Astrocyte of the cerebellum (primary cell): ENCODE results near the gene DNAJC21.

Experiments
- DNase-seq: peaks from one replicate; pipeline ENCODE4 v3.0.0-alpha.2; 2011; ENCODE audit warnings: low read depth
- H3K4me3 ChIP-seq: 2 replicates; pipeline ENCODE4 v1.5.1; 2011; ENCODE audit warnings: mild to moderate bottlenecking, low read depth, low read length, moderate library complexity
- in situ Hi-C: cut with HindIII; loops from 2 replicates; pipeline ENCODE4 v1.10.0; 2017; ENCODE audit warnings: low sequenced_read_pairs
- TF ChIP-seq, protein P1 (sequence below): IDR thresholded peaks from 2 replicates; pipeline ENCODE4 v1.5.1; 2012; ENCODE audit warnings: low read length, low read depth, moderate library complexity, mild to moderate bottlenecking; ENCODE audit errors: missing control alignments

DNAJC21 gene

DNA sequence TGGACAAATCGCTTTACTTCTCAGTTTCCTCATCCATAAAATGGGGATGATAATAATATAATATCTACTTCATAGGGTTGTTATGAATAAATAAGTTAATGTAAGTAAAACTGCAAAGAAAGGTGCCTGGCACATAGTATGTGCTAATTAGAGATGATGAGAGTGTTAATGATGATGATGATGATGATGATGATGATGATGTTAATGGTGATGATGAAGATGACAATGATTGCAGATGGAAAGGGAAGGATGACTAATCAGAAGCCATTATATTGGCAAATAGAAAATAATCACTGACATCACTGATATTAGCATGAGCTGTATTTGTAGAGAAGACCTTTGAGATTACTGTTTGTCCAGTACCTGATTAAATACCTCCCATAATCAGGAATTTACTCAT lies 34.6 kb upstream of the DNAJC21 start:
- in situ Hi-C loops, result loop anchor here (25.0 kb wide), 1 partner anchor 407 kb away; no protein-coding TSS in a partner anchor
- no peak overlapping the region for H3K4me3 ChIP-seq
- DNase-seq, result no peak
- TF ChIP-seq, protein P1, sequence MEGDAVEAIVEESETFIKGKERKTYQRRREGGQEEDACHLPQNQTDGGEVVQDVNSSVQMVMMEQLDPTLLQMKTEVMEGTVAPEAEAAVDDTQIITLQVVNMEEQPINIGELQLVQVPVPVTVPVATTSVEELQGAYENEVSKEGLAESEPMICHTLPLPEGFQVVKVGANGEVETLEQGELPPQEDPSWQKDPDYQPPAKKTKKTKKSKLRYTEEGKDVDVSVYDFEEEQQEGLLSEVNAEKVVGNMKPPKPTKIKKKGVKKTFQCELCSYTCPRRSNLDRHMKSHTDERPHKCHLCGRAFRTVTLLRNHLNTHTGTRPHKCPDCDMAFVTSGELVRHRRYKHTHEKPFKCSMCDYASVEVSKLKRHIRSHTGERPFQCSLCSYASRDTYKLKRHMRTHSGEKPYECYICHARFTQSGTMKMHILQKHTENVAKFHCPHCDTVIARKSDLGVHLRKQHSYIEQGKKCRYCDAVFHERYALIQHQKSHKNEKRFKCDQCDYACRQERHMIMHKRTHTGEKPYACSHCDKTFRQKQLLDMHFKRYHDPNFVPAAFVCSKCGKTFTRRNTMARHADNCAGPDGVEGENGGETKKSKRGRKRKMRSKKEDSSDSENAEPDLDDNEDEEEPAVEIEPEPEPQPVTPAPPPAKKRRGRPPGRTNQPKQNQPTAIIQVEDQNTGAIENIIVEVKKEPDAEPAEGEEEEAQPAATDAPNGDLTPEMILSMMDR, result no peak

DNA sequence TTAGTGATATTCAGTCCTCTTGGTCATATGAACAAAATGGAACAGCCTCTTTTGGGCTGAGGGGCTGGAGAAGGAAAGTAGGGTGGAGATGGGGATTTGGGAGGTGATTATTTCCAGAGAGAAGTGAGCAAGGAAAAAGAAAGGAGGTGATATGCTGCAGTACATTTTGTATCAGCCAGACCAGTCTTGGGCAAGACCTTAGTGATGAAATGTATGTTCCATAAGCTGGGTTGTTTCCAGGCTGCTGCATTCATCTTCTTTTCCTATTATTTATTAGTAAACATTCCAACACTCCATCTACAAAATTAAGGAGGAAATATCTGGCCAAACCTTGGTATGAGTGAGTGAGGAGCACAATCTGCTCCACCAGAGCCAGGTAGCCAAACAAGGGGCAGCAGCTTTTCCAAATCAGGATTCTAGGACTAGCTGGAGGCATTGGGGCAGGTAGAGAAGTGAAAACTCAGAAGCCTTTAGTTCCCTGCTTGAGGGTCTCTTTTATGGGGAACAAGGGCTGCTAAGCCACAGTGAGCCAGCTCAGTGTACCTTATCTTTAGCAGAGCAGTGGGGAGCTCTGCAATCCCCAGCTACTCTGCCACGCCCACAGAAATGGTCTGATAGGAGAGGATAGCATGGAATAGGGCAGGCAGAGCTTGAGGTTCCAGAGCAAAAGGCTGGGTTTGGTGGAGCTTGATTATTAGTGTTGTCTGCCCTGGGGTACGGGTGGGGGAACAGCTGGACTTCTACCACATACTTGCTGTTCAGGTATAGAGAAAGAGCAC lies 33.5 kb upstream of the DNAJC21 start:
- in situ Hi-C loops, result loop anchor here (25.0 kb wide), 1 partner anchor 409 kb away; no protein-coding TSS in a partner anchor
- DNase-seq, result no peak
- TF ChIP-seq, protein P1, result no peak
- no peak overlapping the region for H3K4me3 ChIP-seq

DNA sequence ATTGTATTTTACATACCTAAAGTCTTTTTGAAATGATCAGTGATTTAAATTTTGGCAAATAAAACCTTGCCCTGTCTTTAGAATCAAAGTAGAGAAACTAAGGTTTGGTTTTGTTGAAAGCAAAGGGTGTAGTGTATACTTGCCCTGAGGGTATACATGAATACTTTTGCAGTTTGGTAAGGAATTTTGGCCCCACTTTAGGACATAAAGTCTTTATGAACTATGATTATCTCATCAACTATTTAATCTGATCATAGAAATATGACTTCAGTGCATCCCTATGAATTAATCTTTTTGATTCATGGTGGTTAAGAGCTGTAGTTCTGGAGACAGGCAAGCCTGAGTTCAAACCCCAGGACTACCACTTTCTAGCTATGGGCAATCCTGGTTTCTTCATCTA lies 31.7 kb upstream of the DNAJC21 start:
- in situ Hi-C loops, result loop anchor here (25.0 kb wide), 1 partner anchor 410 kb away; no protein-coding TSS in a partner anchor
- DNase-seq, result no peak
- TF ChIP-seq, protein P1, result no peak
- H3K4me3 ChIP-seq, result no peak overlapping the region

DNA sequence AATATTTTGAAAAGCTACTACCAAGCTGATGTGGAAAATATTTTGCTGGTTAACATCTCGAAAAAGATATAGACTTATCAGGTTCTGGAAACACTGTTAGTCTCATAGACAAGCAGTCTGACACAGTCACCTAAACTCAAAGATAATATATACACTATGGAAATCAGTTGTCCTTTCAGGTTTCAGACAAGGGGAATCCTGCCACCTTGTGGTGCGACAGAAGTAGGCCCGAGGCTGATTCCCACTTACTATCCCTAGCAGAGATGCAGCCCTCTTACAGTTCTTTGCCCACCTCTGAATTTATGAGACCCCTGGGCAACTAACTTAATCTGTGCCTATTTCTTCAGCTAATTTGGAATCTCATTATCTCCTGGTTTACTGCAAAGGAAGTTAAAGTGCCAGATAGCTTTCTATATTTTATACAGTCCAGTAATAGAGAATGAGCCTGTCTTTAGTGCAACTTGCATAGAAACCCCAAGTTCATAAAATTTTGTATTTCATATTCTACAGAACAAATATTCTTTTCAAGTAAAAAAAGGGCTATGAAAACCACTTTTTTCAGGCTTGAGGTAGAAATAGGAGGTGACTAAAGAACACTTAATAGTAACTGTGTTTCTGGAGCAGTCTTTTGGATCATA lies 31.0 kb upstream of the DNAJC21 start:
- TF ChIP-seq, protein P1, result peak; percentile 91
- H3K4me3 ChIP-seq, result no peak overlapping the region
- DNase-seq, result peak; percentile 65
- in situ Hi-C loops, result loop anchor here (25.0 kb wide), 1 partner anchor 411 kb away; no protein-coding TSS in a partner anchor

DNA sequence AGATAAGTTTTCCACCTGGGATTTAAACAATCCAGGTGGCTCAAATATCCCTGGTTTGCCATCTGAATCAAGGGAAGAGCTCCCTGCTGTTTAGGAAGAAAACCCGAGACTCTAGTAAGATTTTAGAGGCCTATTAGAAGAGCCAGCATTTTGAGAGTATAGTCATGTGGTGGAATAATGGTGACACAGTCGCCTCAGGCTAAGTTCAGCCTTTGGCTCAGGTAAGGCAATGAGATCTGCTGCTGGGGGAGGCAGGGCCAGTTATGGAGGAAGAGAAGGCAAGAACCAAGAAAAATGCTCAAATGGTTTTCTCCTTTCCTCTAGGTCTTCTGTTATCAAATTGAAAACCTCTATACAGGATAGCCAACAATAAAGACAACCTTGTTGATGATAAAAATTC lies 30.3 kb upstream of the DNAJC21 start:
- no peak overlapping the region for H3K4me3 ChIP-seq
- TF ChIP-seq, protein P1, result no peak
- no peak for DNase-seq
- in situ Hi-C loops, result loop anchor here (25.0 kb wide), 1 partner anchor 412 kb away; no protein-coding TSS in a partner anchor

DNA sequence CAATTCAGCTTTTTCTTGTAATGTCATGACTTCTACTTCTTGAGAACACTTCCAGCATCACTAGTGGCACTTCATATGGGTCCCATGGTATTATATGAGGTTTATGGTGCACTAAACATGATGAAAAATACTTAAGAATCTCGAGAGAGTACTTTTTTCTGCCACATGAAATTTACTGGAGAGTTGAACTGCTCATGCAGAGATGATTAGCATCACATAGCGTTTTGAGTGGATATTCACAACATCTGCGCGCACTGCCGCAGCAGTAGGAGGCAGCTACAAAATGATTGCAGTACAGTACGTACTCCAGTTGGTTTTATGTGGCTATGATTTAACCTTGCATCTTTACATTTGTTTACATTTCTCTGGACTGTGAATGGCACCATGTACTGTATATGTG lies 28.7 kb upstream of the DNAJC21 start:
- DNase-seq, result no peak
- in situ Hi-C loops, result no loop called here
- no peak overlapping the region for H3K4me3 ChIP-seq
- TF ChIP-seq, protein P1, result no peak
